Stimulated activated CD8-positive, alpha-beta memory T cell treated with anti-CD3 and anti-CD28 coated beads, Interleukin-4, amount 100 ng/mL, for 4 hours (primary cell): ENCODE results near the gene MPG.
A peak's percentile ranks its signal among the peaks of the same experiment; 100 is the strongest.

Experiments
- DNase-seq, 2 donors: peaks; one replicate each; pipeline ENCODE4 v3.0.0-alpha.2; 2020; ENCODE audit warnings: low read depth in 2 of 2, low spot score in 1 of 2

The MPG gene

DNA sequence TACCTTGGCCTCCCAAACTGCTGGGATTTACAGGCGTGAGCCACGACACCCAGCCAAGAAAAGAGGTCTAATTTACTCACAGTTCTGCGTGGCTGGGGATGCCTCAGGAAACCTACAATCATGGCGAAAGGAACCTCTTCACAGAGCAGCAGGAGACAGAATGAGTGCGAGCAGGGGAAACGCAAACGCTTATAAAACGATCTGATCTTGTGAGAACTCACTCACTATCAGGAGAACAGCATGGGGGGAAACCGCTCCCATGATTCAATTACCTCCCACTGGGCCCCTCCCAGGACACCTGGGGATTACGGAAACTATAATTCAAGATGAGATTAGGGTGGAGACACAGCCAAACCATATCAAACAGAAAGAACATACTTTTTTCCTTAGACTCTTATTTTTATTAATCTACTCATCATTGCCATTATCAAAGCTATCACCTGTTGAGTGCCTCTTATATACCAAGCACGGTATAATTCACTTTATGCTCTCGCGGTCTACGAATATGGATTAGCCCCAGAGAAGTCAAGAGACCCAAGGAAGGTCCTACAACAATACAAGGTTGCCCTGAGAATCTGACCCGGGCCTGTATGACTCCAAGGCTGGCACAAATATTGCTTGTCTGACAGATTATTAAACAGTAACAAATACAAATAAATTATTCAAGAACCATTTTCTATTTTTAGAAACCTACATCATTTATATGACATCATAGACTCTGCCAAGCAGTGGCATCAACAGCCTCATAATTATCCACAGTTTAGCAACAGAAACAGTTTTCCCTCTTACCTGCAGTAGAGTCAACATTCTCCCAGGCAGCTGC lies 27.0 kb upstream of the MPG start:
- DNase-seq = no peak

DNA sequence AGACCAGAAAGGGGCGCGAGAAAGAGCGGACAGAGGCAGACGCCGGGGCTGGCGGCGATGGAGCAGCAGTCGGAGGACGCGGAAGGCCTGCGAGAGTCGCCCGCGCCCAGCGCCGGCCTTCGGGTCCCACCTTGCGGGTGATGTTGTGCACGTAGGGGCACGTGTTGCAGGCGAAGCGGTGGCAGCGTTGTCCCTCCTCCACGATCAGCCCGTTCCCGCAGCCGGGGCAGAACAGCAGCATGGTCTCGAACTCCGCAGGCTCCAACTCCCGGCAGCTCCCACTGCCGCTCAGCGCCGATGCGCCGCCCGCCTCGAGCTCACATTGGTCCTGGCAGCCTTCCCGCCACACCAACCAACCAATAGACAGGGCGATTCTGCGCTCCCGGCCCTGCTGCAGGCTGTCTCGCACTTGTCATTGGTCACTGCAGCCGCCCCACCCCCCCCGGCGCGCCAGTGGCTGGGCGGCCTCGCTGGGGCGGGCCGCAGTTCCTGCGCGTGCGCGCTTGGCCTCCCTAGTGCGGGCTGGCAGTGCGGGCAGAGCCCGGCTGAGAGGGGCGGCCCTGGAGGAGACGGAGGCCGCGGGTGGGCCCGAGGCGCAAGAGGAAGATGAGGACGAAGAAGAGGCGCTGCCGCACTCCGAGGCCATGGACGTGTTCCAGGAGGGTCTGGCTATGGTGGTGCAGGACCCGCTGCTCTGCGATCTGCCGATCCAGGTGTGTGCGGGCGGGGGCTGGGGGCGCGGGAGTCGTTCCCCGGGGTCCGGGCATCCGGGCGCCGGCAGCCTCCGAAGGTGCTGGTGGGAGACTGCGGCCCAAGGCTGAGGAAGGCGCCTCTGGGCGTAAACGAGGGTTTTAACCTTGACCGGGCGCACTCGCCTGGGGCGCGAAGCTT lies 24.4 kb upstream of the MPG start, which contains the start of the genes POLR3K and SNRNP25:
Gene POLR3K, minus strand, starts transcription at position 263 of the 891 bp plus-strand sequence. Its CDS starts 22 bp downstream, at position 241.
Gene SNRNP25, plus strand, starts transcription at position 483 of the 891 bp plus-strand sequence. Its CDS starts 189 bp downstream, at position 672.
- DNase-seq = peak; percentile 93 to 94

DNA sequence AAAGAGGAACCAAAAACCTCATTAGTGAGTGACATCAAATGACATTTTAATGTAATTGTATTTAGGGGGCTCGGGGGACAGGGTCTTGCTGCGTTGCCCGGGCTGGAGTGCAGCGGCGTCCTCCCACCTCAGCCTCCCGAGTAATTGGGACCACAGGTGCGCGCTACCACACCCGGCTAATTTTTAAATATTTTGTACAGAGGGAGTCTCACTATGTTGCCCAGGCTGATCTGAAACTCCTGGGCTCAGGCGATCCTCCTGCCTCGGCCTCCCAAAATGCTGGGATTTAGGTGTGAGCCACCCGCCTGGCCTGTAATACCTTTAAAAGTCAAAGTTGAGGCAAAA lies 23.8 kb upstream of the MPG start:
- DNase-seq = no peak

DNA sequence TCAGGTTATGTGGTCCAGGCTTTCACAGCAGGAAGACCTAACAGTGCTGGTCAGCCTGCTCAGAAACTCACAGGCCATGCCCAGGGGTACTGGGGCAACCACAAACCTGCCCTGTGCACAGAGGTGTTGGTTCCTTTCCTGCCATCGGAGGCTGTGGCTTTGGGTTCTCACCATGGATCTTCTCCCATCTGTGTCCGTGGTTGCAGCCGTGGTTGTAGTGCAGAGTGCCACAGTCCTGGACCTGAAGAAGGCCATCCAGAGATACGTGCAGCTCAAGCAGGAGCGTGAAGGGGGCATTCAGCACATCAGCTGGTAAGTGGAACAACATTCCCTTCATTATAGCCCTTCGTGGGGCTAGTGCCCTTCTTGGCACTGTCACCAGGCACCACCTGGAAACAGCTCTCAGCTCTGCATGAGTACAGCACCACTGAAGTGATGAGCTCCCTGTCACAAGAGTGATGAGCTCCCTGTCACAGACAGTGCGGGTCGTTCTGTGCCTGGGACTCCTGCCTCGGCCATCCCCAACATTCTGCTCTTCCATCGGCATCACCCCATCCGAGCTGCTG lies 22.4 kb upstream of the MPG start:
- DNase-seq = no peak

DNA sequence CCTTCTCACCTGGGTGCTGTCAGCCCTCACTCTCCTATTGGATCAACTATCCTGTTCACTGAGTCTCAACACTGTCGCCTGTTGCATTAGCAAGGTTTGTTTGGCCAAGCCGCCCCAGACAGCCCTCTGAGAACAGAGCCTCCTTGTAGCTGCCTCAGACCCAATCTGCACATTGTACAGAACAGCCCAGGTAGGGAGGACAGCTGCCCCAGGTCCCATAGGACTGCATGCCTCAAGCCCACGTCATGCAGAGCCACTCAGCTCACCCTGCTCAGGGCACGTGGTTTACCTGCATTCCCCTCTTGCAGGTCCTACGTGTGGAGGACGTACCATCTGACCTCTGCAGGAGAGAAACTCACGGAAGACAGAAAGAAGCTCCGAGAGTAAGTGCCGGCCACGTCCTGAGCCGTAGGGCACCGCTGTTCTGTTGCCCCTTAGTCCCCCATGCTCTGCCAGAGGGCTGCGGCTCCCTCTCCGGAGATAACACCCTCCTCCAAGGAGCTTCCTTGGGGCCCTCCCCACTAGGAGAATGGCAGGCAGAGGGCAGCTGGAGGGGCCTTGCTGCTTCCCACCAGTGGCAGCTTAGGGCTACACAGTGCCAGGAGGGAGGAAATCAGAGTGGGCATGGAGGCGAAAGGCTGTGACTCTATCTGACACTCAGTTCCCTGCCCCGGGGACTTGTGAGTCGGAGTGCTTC lies 21.6 kb upstream of the MPG start:
- no peak for DNase-seq

DNA sequence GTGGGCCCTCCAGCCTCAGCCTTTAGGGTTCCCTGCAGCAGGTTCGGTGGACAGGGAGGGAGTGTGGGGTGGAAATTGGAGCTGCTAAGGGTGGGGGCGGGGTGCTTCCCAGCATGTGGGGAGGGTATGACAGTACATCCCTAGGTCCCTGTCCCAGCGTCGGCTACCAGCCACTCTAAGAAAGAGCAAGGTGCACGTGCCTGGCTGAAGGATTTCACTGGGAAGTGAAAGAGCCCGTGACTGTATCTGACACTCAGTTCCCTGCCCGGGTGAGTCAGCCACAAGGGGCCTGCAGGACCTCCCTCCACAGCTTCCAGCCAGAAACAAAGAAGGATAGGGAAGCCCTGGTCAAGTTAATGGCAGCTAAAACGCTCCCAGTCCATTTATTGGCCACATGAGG lies 20.3 kb upstream of the MPG start:
- DNase-seq = no peak

DNA sequence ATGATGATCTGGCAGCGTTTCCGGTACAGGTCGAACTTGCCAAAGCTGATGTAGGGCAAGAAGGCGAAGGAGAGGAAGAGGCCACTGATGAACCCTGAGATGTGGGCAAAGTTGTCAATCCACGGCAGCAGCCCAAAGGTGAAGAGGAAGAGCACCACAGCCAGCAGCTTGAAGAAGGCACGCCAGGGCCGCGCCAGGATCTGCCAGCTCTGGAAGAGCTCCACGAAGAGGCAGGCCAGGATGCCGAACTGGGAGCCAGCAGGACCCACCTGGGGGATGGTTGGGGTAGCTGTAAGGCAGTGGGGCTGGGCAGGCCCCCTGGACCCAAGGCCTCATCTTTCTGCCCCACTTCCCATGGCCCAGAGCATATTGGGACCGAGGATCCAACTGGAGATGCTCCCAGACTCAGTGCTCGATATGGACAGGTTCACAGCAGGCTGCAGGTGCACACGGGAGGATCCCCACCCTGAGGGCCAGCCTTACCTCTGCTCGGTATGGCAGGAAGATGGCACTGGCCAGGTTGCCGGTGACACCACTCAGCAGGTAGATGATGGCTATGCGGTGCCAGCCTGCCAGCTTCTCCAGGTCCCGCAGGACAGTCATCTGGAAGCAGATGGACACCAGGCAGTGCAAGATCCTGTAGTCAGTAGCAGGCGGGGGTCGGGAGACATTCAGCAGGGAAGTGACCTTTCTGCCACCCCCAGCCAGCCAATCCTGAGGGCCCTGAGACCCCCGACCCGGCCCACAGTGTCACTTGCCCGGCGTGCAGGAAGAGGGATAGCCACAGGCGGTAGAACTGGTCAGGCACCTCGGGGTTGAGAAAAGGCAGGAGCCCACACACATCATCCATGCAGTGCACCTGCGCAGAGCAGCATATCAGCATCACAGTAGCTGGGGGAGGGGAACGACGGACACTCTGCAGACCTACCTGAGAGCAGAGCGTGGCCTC lies 19.3 kb upstream of the MPG start:
- DNase-seq = no peak

DNA sequence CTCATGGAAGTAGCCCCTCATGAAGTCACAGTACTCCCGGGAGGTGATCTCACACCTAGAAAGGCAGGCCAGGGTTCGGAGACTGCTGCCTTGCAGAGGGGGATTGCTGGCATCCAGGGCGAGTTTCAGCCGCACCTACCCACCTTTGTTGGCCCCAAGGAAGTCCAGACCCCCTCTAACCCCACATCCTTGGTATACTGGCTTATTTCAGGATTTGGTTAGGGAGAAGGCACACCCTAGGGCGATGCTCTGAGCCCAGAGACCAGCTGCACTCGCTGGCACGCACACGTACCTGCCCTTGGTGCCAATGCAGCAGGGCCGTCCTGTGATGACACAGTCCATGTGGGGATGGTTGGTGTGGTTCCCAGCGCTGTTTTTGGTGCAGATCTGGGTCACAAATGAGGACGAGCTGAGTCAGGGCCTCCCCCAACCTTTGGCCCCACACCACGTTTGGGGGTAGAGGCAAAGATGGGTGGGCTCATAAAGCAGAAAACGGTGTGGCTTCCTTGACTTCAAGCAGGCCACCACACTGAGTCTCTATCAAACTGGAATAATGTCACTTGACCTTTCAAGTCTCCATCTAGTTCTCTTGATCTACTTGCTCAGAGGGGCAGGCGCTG lies 18.5 kb upstream of the MPG start:
- DNase-seq = no peak

DNA sequence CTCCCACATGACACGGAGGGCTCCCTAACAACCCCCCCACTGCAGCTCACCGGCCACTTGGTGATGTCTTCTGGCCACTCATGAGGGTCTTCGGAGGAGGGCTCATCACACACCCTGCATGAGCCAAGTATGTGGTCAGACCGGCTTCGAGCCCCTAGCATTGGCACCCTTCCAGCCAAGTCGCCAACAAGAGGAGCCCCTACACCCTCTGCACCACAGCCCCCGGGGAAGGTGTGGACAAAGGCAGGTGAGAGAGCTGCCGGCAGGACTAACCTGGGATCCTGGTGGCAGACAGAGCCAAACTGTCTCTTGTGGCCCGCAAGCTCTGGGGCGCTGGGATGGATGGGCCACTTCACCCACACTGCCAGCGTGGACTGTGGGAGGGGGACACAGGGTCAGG lies 17.9 kb upstream of the MPG start:
- DNase-seq = no peak

DNA sequence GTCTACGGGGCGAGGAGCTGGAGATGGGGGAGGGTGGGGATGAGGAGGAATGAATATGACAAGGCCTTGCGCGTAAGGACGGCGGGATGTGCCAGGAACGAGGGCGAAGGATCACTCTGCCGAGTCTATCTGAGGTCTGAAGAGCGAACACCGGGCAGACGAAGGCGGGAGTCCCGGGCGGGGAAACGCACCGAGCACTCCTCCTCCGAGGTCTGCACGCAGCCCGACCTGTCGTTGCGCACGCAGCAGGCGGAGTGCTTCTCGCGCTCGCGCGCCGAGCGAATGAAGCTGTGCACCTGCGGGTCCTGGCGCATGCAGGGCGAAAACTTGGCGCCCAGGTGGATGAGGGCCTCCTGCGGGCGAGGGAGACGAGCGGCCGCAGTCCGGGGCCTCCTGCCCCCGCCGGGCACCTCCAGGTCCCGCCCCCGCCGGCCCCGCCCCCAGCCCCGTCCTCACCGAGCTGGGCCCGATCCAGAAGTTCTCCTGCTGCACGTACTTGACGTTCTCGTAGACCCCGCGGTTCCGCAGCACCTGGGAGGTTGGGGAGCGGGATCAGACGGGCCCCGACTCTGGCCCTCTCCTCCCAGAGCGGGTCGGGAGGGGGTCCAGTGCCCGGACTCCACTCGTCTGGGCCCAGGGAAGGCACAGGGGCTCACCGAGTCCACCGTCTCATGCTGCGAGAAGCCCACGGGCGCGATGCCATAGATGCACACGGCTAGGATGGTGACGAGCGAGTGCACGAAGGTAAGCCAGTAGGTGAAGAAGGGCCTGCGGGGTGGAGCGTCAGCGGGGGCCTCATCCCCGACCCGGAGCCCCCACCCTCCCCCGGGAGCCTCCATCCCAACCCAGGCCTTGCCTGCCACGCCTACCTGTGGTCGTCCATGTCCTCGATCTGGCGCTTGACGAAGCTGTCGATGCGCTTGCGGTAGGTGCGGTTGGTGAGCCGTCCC lies 16.8 kb upstream of the MPG start:
- DNase-seq = no peak

DNA sequence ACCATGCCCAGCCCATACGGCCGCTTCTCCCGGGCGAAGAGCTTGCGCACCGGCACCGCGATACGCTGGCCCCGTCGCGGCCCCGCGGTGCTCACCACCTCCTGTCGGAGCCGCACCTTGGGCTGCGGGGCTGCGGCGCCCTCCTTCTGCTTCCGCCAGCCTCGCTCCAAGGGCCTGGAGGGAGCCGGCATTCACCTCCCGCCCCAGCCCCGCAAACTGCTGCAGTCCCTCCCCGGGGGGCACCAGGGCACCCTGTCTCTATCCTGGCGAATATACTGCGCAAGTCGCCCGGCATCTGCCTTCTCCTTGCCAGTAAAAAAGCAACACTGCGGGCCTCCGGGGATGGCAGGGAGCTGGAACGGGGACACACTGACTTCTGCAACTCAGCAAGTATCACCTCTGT lies 16.1 kb upstream of the MPG start:
- no peak for DNase-seq

DNA sequence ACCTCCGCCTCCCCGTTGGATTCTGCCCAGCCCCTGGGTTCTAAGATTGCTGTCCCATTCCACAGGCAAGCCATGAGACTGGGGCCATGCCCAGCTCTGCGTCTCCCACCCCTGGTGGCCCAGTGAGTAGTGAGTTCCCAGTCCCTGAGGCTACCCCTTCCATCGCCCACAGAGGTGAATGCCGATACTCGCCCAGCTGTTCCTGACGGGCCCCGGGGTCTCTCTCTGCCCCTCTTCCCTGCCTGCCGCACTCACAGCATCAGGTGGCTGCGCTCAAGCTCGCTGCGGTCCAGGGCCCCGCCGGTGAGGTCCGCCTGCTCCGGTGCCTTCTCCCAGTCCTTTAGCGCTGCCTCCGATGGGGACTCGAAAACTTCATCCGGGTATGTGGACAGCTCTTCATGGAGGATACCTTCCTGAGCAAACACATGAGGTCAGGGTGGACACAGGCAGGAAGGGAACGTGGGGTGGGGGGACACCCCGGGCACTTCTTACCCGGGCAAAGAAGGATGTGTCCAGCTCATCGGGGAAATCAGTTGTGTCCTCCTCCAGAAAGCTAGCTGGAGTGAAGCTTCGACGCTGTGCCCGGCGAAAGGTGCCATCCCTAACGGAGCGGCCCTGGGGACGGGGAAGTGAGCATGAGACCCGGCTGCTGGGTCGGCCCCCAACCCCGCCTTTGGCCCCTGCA lies 15.6 kb upstream of the MPG start:
- DNase-seq = no peak

DNA sequence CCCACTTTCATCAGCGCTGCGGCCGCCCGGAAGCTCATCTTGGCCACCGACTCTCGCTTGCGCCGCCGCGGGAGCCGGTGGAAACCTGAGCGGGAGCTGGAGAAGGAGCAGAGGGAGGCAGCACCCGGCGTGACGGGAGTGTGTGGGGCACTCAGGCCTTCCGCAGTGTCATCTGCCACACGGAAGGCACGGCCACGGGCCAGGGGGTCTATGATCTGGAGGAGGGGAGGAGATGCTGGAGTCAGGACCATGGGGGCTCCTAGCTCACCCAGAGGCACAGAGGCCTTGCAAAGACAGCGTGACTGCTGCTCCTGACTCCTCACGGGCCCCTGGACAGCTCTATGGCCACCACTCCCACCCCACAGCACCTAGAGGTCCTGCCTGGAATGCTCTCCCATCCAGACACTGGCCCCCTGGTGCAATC lies 15.0 kb upstream of the MPG start:
- DNase-seq = no peak

DNA sequence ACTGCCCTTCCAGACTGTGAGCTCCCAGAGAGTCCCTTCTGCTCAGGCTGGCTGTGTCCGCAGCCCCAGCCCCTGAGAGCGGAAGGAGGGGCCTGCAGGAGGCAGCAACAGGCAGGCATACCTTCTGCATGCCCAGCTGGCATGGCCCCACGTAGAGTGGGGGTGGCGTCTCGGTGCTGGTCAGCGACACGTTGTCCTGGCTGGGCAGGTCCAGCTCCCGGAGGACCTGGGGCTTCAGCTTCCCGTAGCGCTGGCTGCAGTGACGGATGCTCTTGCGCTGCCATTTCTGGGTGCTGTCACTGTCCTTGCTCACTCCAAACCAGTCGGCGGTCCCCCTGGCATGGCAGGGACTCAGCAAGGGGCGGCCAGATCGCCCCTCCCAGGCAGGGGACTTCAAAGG lies 14.6 kb upstream of the MPG start:
- no peak for DNase-seq

DNA sequence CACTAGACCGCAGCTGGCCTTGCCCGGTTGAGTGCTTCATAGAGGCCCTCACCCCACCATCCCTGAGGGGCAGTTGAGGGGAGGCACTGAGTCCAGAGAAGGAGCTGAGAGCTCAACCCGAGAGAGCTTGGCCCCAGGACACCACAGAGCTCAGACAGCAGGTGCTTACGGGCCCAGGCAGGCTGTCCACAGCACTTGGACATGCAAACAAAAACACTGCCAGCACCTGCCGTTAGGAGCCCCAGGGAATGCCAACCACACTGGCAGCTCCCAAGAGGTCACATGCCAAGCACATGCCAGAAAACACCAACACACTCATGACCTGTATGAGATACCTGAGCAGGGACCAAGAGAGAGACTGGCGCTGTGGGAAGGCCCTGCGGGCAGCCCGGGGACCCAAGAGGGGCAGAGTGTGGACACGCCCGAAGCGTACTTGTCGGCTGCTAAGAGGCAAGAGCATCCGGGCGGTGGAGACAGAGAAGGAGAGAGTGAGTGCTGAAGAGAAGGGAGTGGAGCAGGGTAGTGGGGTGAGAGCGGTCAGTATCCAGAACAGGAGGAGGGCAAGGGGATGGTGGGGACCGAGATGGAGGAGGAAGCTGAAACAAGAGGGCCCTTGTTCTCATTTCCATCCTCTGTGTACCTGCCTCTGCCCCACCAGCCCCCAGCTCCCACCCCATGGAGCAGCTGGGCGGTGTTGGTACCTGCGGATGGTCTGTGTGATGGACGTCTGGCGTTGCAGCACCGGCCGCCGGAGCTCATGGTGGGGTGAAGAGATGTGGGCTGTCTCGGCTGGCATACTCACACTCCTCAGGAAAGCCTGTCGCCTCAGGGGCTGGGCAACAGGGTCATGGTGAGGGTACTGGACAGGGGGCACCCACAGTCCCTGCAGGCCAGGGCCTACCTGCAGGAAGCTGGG lies 13.8 kb upstream of the MPG start:
- no peak for DNase-seq

DNA sequence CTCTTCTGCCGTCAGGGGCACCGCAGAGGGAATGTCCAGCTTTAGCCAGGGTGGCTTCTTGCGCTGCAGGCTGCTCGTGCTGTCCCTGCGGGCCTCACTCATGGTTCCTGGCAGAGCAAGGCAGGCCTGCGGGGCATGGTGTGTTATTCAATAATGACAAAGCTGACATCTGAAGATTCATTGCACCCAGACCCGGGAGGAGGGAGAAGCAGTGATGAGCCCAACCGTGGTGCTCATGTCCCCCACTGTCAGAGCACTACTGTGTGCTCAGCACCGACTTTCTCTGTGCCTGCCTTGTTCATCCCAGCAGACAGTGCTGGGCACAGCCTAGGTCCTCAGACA lies 13.1 kb upstream of the MPG start:
- DNase-seq = no peak

DNA sequence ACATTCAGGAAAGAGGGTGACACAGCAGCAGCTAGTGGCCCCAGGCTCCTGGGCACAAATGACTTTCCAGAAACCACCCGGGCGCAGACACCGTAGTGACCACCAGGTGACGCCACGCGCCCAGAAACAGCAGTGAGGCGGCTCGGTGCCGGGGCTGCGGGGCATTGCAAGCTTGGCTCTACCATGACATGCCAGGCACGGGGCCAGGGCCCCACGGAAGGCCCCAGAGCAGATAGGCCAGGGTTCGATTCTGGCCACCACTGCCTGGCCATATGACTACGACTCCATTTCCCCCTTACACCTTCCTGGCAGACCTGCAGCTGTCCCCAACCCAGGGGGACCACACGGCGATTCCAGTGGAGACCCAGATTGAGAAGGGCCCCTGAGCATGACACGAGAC lies 12.3 kb upstream of the MPG start:
- peak; percentile 65 to 80 for DNase-seq
